HepG2 (cell line): ENCODE data around the gene SCARF1. TPM values are rescaled to one million over a fixed set of nuclear protein-coding genes. Genes with fewer than 3 reads are reported as not detected.

Experiments used
- ATAC-seq: fragments of 200-7000 bp; cut with Tn5 transposase; 3 replicates; pipeline ENCODE4 v1.9.1; 2020; ENCODE audit warnings: mild to moderate bottlenecking, moderate library complexity
- BruUV-seq: library from RNA; stranded (reverse); fragments of 400-500 nt; replicated peaks from 2 replicates; lab custom pipeline; 2021; lab: Mats Ljungman, UMichigan
- CTCF ChIA-PET: fragments of 300-600 bp; formaldehyde crosslinking; extraction: SDS; loops from one replicate; lab custom pipeline; 2021; ENCODE audit warnings: low total read pairs, inconsistent platforms, low intra/inter-chr PET ratio; lab: Yijun Ruan, JAX
- POLR2A ChIA-PET: fragments of 350-600 bp; sonication (Branson Sonifier 250); formaldehyde crosslinking; loops from one replicate; lab custom pipeline; 2020; ENCODE audit warnings: antibody characterized with exemption, inconsistent platforms; lab: Yijun Ruan, JAX
- DNase-seq: peaks from one replicate; pipeline ENCODE4 v3.0.0-alpha.2; 2015; ENCODE audit warnings: low spot score
- FAIRE-seq: peaks from 3 replicates; lab custom pipeline; 2011; peaks lifted over from hg19 to GRCh38; lab: Jason Lieb, UNC
- H2AFZ ChIP-seq: one replicate; pipeline ENCODE4 v1.6.1; 2011; ENCODE audit warnings: low read length, inconsistent platforms
- H3K27ac ChIP-seq: fragments of 300-600 bp; 3 replicates; pipeline ENCODE4 v1.8.0; 2011; ENCODE audit warnings: mixed run types, mild to moderate bottlenecking, mixed read lengths, low read length, inconsistent platforms; ENCODE audit not compliant: insufficient read depth; ENCODE audit errors: extremely low read length
- H3K27me3 ChIP-seq, 2 experiments: fragments of 200-600 bp in 1 of 2; 2 replicates in 1 of 2; 3 replicates in 1 of 2; pipeline versions ENCODE4 v1.6.0 to v1.8.0; 2011; ENCODE audit warnings: low read length in 2 of 2, mild to moderate bottlenecking in 2 of 2, moderate library complexity in 2 of 2, inconsistent platforms in 1 of 2; ENCODE audit not compliant: insufficient read depth in 2 of 2, control insufficient read depth in 1 of 2
- H3K36me3 ChIP-seq, 2 experiments: fragments of 200-600 bp in 1 of 2; replicated peaks in 1 of 2; 2 replicates in 1 of 2; 3 replicates in 1 of 2; pipeline versions ENCODE4 v1.5.1 to v1.8.0; 2011; ENCODE audit warnings: low read length in 2 of 2, inconsistent platforms in 1 of 2; ENCODE audit not compliant: insufficient read depth in 2 of 2, control insufficient read depth in 1 of 2
- H3K4me1 ChIP-seq: 2 replicates; pipeline ENCODE4 v1.5.1; 2012; ENCODE audit warnings: low read length, inconsistent platforms; ENCODE audit not compliant: insufficient read depth
- H3K4me2 ChIP-seq: 2 replicates; pipeline ENCODE4 v1.6.0; 2011; ENCODE audit warnings: low read depth, low read length, inconsistent platforms
- H3K4me3 ChIP-seq, 3 experiments: fragments of 200-600 bp in 1 of 3; sonication (generic), shearing (Covaris generic) in 1 of 3; replicated peaks in 1 of 3; 2 replicates each; pipeline ENCODE4 v1.5.1; 2011 to 2016; ENCODE audit warnings: low read length in 3 of 3, inconsistent platforms in 2 of 3, low read depth in 2 of 3, mild to moderate bottlenecking in 2 of 3, control low read depth in 1 of 3, mixed read lengths in 1 of 3; ENCODE audit not compliant: insufficient read depth in 1 of 3
- H3K79me2 ChIP-seq: one replicate; pipeline ENCODE4 v1.6.1; 2011; ENCODE audit warnings: low read length, inconsistent platforms; ENCODE audit not compliant: insufficient read depth
- H3K9ac ChIP-seq: 2 replicates; pipeline ENCODE4 v1.6.0; 2011; ENCODE audit warnings: mild to moderate bottlenecking, low read depth, low read length, inconsistent platforms; ENCODE audit not compliant: insufficient read depth
- H3K9me3 ChIP-seq: 2 replicates; pipeline ENCODE4 v1.5.1; 2012; ENCODE audit warnings: mild to moderate bottlenecking, low read length
- H4K20me1 ChIP-seq: 2 replicates; pipeline ENCODE4 v1.6.0; 2011; ENCODE audit warnings: inconsistent platforms, mild to moderate bottlenecking, low read length, moderate library complexity; ENCODE audit not compliant: insufficient read depth
- FOSL2 ChIP-seq: sonication (generic); formaldehyde crosslinking; IDR thresholded peaks from 2 replicates; pipeline ENCODE4 v1.4.0; 2020; ENCODE audit warnings: missing genetic modification reagents
- GZF1 ChIP-seq: sonication (generic); formaldehyde crosslinking; IDR thresholded peaks from 2 replicates; pipeline ENCODE4 v1.5.1; 2020; ENCODE audit warnings: mild to moderate bottlenecking, missing genetic modification reagents
- STAG1 ChIP-seq: sonication (generic); formaldehyde crosslinking; IDR thresholded peaks from 2 replicates; pipeline ENCODE4 v1.4.0; 2020; ENCODE audit warnings: missing genetic modification reagents
- WGBS: methylation state at CpG from one replicate; pipeline ENCODE4 v1.1.6; 2017; ENCODE audit warnings: low lambda C conversion rate; 5-methylcytosine and 5-hydroxymethylcytosine counted together
- in situ Hi-C: cut with HindIII; loops from 2 replicates; pipeline ENCODE4 v1.10.0; 2017; ENCODE audit warnings: low pct_unique_long_range_greater_than_20kb; ENCODE audit not compliant: extremely low pct_ligation_motif_present
- intact Hi-C: fragments of 100-400 bp; cut with micrococcal nuclease; formaldehyde crosslinking; loops from one replicate; pipeline ENCODE4 v1.10.0; 2022; ENCODE audit not compliant: unreplicated experiment
- polyA plus RNA-seq, 8 experiments: library from polyadenylated mRNA; depleted of rRNA in 3 of 8; stranded (reverse) in 7 of 8; unstranded in 1 of 8; fragments of >200 nt; fragmentation: Illumina TruSeq in 4 of 8; extraction: Trizol in 4 of 8; gene quantifications; 2 replicates each; pipeline versions ENCODE4 v1.2.1 to v1.2.3, GENCODE V29; 2011 to 2016; ENCODE audit warnings: low read depth in 4 of 8, missing spikeins in 1 of 8, mixed read lengths in 1 of 8; ENCODE audit not compliant: insufficient read depth in 1 of 8
- total RNA-seq, 5 experiments: library from RNA; depleted of rRNA; stranded (reverse); fragments of >200 nt; fragmentation: Illumina TruSeq; extraction: Trizol; gene quantifications; 2 replicates each; pipeline ENCODE4 v1.2.3, GENCODE V29; 2016; ENCODE audit warnings: low read depth in 1 of 5
- TF ChIP-seq, protein P1 (sequence below): sonication (generic); formaldehyde crosslinking; IDR thresholded peaks from 2 replicates; pipeline ENCODE4 v1.9.0; 2021; ENCODE audit warnings: mild to moderate bottlenecking, missing genetic modification reagents

SCARF1 gene
- total and polyA plus RNA-seq, 2 of the 13 experiments (the other 11 are each of a cell fraction or from before 2014, with no cell fraction given): 0.24 to 0.71 TPM

DNA sequence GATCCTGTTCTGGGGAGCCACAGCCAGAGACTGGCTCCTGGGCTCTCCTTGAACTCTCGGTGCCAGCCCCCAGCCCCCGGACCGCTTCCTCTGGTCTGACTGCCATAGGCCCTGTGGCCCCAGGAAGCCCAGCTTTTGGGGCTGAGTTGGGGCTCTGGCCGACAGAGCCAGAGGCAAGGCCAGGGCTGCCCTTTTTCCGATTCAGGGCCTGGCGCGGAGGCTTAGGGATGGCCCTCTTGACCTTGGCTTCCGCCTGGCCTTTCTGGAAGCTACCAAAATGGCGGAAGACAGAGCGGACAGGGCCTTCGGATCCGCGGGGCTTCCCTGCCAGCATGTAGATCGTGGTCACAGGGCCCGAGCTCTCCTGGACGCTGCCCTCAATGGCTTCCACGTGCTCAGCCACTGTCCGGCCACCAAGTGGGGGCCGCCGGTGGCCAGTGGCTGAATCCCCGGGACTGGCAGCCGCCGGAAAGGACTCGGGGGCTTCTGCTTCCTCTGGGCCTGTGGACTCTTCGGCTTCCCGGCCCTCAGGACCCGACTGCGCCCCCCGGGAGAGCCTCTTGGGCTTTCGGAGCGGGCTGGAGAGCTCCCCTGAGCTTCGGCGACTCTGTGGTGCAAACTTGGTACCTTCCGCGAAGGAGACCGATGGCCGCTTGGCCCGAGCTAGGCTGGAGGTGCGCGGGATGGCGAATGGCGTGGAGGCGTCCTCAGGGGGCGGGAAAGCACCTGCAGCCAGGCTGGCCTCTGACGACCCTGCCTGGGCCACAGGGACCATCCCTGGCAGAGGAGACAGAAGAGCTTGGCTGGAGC lies 10.5 kb downstream of the SCARF1 start (continued):
- TF ChIP-seq, protein P1, sequence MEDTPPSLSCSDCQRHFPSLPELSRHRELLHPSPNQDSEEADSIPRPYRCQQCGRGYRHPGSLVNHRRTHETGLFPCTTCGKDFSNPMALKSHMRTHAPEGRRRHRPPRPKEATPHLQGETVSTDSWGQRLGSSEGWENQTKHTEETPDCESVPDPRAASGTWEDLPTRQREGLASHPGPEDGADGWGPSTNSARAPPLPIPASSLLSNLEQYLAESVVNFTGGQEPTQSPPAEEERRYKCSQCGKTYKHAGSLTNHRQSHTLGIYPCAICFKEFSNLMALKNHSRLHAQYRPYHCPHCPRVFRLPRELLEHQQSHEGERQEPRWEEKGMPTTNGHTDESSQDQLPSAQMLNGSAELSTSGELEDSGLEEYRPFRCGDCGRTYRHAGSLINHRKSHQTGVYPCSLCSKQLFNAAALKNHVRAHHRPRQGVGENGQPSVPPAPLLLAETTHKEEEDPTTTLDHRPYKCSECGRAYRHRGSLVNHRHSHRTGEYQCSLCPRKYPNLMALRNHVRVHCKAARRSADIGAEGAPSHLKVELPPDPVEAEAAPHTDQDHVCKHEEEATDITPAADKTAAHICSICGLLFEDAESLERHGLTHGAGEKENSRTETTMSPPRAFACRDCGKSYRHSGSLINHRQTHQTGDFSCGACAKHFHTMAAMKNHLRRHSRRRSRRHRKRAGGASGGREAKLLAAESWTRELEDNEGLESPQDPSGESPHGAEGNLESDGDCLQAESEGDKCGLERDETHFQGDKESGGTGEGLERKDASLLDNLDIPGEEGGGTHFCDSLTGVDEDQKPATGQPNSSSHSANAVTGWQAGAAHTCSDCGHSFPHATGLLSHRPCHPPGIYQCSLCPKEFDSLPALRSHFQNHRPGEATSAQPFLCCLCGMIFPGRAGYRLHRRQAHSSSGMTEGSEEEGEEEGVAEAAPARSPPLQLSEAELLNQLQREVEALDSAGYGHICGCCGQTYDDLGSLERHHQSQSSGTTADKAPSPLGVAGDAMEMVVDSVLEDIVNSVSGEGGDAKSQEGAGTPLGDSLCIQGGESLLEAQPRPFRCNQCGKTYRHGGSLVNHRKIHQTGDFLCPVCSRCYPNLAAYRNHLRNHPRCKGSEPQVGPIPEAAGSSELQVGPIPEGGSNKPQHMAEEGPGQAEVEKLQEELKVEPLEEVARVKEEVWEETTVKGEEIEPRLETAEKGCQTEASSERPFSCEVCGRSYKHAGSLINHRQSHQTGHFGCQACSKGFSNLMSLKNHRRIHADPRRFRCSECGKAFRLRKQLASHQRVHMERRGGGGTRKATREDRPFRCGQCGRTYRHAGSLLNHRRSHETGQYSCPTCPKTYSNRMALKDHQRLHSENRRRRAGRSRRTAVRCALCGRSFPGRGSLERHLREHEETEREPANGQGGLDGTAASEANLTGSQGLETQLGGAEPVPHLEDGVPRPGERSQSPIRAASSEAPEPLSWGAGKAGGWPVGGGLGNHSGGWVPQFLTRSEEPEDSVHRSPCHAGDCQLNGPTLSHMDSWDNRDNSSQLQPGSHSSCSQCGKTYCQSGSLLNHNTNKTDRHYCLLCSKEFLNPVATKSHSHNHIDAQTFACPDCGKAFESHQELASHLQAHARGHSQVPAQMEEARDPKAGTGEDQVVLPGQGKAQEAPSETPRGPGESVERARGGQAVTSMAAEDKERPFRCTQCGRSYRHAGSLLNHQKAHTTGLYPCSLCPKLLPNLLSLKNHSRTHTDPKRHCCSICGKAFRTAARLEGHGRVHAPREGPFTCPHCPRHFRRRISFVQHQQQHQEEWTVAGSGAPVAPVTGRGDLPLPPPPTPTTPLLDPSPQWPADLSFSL (CRISPR knock-in tag): no peak
- no peak for TF ChIP-seq GZF1 (CRISPR knock-in tag)

GRCh38 chr17:1630662-1631061 lies 14.9 kb downstream of the SCARF1 start:
- ATAC-seq (no peak), FAIRE-seq (no peak)
- Histone ChIP-seq H3K79me2 (no peaks in the 10 kb centered on the region), H3K4me3 (no peak overlapping the region), H3K4me1 (peaks cover 32% of the 10 kb centered on the region), H3K9me3 (no peaks in the 10 kb centered on the region), H3K4me2 (no peak overlapping the region)
- in situ Hi-C loops: no loop called here
- 28% methylated on average over 4 of the region's 4 CpGs for WGBS
- BruUV-seq: no TSS peak
- intact Hi-C loops: no loop called here
- TF ChIP-seq FOSL2 (CRISPR knock-in tag) (0 out of 2 replicates have a peak, but pooled peaks have one; percentile 45), STAG1 (no peak)
- TF ChIP-seq, all 625 proteins: peak for 1
- H3K27me3 ChIP-seq: peaks cover 0 to 6% of the 10 kb centered on the region in 2 experiments; a peak in 1 of 5 replicates
- DNase-seq: no peak
- no peak overlapping the region for H3K27ac ChIP-seq
- H4K20me1 ChIP-seq: no peaks in the 10 kb centered on the region
- H3K36me3 ChIP-seq: peaks cover 0 to 2% of the 10 kb centered on the region in 2 experiments; a peak in 1 of 5 replicates
- CTCF ChIA-PET: interaction anchor here (1.7 to 3.6 kb wide), 2 partner anchors 56 to 60 kb away, joined by 4 to 55 read pairs; no protein-coding TSS in a partner anchor
- POLR2A ChIA-PET: interaction anchor here (0.7 to 3.2 kb wide), 7 partner anchors 10 to 174 kb away, joined by 3 to 27 read pairs (median 4); partner anchors contain the start of genes MYO1C and RILP
- no peak overlapping the region for H3K9ac ChIP-seq
- no peak overlapping the region for H2AFZ ChIP-seq
